ENCODE data around the gene CYP2C8. TPM values are rescaled to one million over a fixed set of nuclear protein-coding genes. Genes with fewer than 3 reads are reported as not detected.
"Not testable (repeated sequence)": the region's sequence is repeated elsewhere in the genome, so short reads cannot be mapped to it uniquely, and the experiment has no call there.

The CYP2C8 gene
- 0.09 and 0.46 TPM in 2 replicates for total RNA-seq

DNA sequence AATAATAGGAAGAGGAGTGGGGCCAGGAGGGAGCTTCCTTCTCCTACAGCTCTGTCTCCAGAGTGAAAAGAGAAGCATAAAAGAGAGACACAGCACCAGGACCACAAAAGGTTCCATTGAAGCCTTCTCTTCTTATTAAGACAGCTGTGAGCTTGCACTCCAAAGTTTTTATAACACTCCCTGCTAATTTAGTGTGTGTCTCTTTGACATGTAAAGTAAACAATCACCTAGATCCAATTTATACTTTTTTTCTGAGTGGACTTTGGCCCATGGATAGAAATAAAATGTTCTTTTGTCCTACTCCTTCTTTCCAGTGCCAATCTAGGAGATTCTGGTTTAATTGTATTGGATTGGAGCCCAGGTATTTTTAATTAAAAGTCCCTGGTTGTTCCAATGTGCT is at the start of gene CYP2C8:
Gene CYP2C8, minus strand, starts transcription at position 212 of the 400 bp plus-strand sequence. Its CDS starts 95 bp downstream, at position 117.
- Mint-ChIP-seq H3K27ac (no peak within 1 kb of the TSS), H3K4me3 (ENCODE audit: low read depth) (no peak within 1 kb of the TSS), H3K27me3 (ENCODE audit: low read depth) (no peaks in the 10 kb centered on the region), H3K4me1 (ENCODE audit: low read depth) (no peaks in the 10 kb centered on the region), H3K36me3 (ENCODE audit: low read depth) (no peaks in the 10 kb centered on the region), H3K9me3 (no peaks in the 10 kb centered on the region)
- DNase-seq (ENCODE audit: low spot score), result no peak
- intact Hi-C loops (cut with micrococcal nuclease), result no loop called here

DNA sequence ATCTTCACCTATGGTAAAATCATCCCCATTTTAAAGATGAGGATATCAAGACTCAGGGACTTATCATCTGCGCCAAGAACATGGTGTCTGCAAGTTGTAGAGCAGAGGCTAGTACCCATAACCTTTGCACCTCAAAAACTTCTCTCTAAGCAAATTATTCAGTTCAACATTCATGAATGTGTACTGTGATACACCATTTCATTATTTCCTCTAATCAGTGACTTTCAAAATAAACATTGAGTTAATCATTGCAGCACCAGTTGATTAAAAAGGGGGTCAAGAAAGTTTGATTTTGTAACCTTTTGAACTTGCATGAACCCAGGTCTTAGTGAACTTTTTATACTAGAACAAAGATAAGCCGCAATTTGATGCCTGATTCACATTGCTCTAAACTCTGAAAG is 47.6 kb upstream of the CYP2C8 start:
- H3K27me3 Mint-ChIP-seq (ENCODE audit: low read depth), result no peaks in the 10 kb centered on the region
- H3K4me1 Mint-ChIP-seq (ENCODE audit: low read depth), result no peaks in the 10 kb centered on the region
- H3K36me3 Mint-ChIP-seq (ENCODE audit: low read depth), result no peaks in the 10 kb centered on the region
- no peak overlapping the region for H3K4me3 Mint-ChIP-seq (ENCODE audit: low read depth)
- H3K9me3 Mint-ChIP-seq, result peaks cover 5% of the 10 kb centered on the region
- no peak overlapping the region for H3K27ac Mint-ChIP-seq
- no peak for DNase-seq (ENCODE audit: low spot score)
- intact Hi-C loops (cut with micrococcal nuclease), result no loop called here

DNA sequence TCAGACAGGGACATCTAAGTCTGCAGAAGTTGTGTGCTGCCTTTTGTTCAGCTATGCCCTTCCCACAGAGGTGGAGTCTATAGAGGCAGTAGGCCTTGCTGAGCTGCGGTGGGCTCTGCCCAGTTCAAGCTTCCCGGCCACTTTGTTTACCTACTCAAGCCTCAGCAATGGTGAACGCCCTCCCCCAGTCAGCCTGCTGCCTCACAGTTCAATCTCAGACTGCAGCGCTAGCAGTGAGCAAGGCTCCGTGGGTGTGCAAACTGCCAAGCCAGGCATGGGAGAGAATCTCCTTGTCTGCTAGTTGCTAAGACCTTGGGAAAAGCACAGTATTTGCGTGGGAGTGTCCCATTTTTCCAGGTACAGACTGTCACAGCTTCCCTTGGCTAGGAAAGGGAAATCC is 41.5 kb upstream of the CYP2C8 start:
- H3K27me3 Mint-ChIP-seq (ENCODE audit: low read depth); DNase-seq (ENCODE audit: low spot score); intact Hi-C loops (cut with micrococcal nuclease): not testable (repeated sequence)

DNA sequence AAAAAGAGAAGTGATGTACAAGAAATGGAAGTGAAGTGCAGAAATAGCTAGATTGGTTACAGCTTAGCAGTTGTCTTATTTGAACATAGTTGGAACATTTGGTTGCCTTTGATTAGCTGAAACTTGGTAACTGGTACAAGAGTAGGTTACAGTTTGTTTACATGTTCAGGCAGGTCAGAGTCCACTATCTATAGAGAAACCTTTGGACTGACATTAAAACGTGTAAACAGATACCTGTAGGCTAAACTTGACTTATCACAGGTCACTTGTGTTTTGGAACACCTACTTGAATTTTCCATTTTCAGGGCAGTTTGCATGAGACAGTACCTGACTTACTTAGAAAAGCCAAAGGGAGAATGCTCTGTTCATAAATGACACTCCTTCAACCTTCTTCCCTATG is 28.5 kb upstream of the CYP2C8 start:
- DNase-seq (ENCODE audit: low spot score), result no peak
- Mint-ChIP-seq H3K4me1 (ENCODE audit: low read depth) (no peaks in the 10 kb centered on the region), H3K4me3 (ENCODE audit: low read depth) (no peak overlapping the region), H3K36me3 (ENCODE audit: low read depth) (no peaks in the 10 kb centered on the region), H3K9me3 (no peaks in the 10 kb centered on the region), H3K27ac (no peak overlapping the region), H3K27me3 (ENCODE audit: low read depth) (no peaks in the 10 kb centered on the region)
- intact Hi-C loops (cut with micrococcal nuclease), result no loop called here

More for the DNA sequence above, 41.5 kb upstream of the CYP2C8 start:
- H3K4me3 Mint-ChIP-seq (ENCODE audit: low read depth); H3K36me3 Mint-ChIP-seq (ENCODE audit: low read depth); H3K27ac Mint-ChIP-seq; H3K9me3 Mint-ChIP-seq; H3K4me1 Mint-ChIP-seq (ENCODE audit: low read depth): not testable (repeated sequence)

DNA sequence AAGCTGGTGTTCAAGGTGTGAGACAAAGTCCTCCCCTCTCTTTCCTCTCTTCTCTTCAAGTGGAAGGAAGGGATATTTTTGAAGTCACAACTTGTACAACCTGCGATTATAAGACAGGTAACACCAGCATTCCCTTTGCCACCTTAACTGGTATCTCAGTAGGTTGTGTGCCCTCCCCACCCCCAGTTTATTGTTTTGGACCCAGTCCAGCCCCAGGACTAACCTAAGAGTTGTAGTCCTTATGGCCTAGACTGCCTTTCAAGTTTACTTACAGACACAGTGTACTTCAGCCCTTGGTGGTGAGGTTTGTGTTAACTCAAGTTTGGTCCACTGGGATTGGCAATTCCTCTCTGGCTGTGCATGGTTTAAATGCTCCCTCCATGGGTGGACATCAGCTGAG is 26.8 kb upstream of the CYP2C8 start:
- no peaks in the 10 kb centered on the region for H3K36me3 Mint-ChIP-seq (ENCODE audit: low read depth)
- no peaks in the 10 kb centered on the region for H3K27me3 Mint-ChIP-seq (ENCODE audit: low read depth)
- intact Hi-C loops (cut with micrococcal nuclease), result no loop called here
- H3K4me1 Mint-ChIP-seq (ENCODE audit: low read depth), result no peaks in the 10 kb centered on the region
- H3K9me3 Mint-ChIP-seq, result no peaks in the 10 kb centered on the region
- H3K4me3 Mint-ChIP-seq (ENCODE audit: low read depth), result no peak overlapping the region
- DNase-seq (ENCODE audit: low spot score), result no peak
- H3K27ac Mint-ChIP-seq, result no peak overlapping the region

DNA sequence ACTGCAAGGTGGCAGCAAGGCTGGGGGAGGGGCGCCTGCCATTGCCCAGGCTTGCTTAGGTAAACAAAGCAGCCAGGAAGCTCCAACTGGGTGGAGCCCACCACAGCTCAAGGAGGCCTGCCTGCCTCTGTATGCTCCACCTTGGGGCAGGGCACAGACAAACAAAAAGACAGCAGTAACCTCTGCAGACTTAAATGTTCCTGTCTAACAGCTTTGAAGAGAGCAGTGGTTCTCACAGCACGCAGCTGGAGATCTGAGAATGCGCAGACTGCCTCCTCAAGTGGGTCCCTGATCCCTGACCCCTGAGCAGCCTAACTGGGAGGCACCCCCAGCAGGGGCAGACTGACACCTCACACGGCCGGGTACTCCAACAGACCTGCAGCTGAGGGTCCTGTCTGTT is 10.3 kb upstream of the CYP2C8 start:
- H3K27me3 Mint-ChIP-seq (ENCODE audit: low read depth); intact Hi-C loops (cut with micrococcal nuclease): not testable (repeated sequence)

DNA sequence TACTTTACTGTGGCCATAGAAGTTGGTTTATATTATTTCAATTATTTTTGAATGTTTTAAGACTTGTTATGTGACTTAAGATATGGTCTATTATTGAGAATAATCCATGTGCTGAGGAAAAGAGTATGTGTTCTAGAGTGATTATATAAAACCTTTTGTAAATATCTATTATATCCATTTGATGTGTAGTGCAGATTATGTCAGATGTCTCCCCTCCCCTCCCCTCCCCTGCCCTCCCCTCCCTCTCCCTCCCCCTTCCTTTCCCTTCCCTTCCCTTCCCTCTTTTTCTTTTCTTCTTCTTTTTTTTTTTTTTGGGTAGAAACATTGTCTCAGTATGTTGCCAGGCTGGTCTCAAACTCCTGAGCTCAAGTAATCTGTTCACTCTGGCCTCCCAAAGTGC is 8.3 kb upstream of the CYP2C8 start:
- Mint-ChIP-seq H3K27ac (no peak overlapping the region), H3K4me1 (ENCODE audit: low read depth) (no peaks in the 10 kb centered on the region), H3K9me3 (peaks cover 5% of the 10 kb centered on the region), H3K27me3 (ENCODE audit: low read depth) (no peaks in the 10 kb centered on the region), H3K4me3 (ENCODE audit: low read depth) (no peak overlapping the region), H3K36me3 (ENCODE audit: low read depth) (no peaks in the 10 kb centered on the region)
- no peak for DNase-seq (ENCODE audit: low spot score)
- intact Hi-C loops (cut with micrococcal nuclease), result no loop called here

More for the DNA sequence above, 10.3 kb upstream of the CYP2C8 start:
- H3K36me3 Mint-ChIP-seq (ENCODE audit: low read depth); DNase-seq (ENCODE audit: low spot score); H3K9me3 Mint-ChIP-seq; H3K4me3 Mint-ChIP-seq (ENCODE audit: low read depth); H3K27ac Mint-ChIP-seq; H3K4me1 Mint-ChIP-seq (ENCODE audit: low read depth): not testable (repeated sequence)

DNA sequence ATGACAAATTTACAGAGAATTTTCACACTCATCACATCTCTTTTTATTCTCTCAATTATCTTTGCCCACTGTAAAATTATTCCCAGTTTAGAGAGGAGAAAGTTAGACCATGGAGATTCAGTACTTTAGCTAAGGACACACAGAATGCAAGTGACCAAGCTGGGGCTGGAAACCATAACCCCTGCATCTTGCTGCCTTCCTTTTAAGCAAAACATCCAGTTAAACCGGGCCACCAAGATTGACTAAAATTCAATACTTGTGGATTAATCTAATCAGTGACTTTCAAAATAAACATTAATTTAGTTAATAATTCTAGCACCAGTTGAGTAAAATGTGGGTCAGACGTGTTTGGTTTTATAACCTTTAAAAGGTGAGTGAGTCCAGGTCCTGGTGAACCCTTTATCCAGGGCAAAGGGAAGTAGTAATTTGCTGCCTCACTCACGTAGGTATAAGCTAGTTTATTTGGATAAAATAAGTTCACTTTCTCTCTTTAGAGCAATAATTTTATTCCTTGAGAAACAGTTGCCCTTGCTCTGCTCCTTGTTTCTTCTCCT is 1.9 kb upstream of the CYP2C8 start:
- H3K4me3 Mint-ChIP-seq (ENCODE audit: low read depth), result no peak overlapping the region
- intact Hi-C loops (cut with micrococcal nuclease), result no loop called here
- no peaks in the 10 kb centered on the region for H3K27me3 Mint-ChIP-seq (ENCODE audit: low read depth)
- no peaks in the 10 kb centered on the region for H3K9me3 Mint-ChIP-seq
- H3K4me1 Mint-ChIP-seq (ENCODE audit: low read depth), result no peaks in the 10 kb centered on the region
- H3K27ac Mint-ChIP-seq, result no peak overlapping the region
- DNase-seq (ENCODE audit: low spot score), result no peak
- no peaks in the 10 kb centered on the region for H3K36me3 Mint-ChIP-seq (ENCODE audit: low read depth)

DNA sequence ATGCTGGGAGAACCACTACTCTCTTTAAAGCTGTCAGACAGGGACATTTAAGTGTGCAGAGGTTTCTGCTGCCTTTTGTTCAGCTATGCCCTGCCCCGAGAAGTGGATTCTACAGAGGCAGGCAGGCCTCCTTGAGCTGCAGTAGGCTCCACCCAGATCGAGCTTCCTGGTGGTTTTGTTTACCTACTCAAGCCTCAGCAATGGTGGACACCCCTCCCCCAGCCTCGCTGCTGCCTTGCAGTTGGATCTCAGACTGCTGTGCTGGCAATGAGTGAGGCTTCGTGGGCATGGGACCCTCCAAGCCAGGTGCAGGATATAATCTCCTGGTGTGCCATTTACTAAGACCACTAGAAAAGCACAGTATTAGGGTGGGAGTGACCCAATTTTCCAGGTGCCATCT is 5.2 kb downstream of the CYP2C8 start:
- H3K9me3 Mint-ChIP-seq; H3K36me3 Mint-ChIP-seq (ENCODE audit: low read depth); DNase-seq (ENCODE audit: low spot score); H3K27me3 Mint-ChIP-seq (ENCODE audit: low read depth); intact Hi-C loops (cut with micrococcal nuclease); H3K4me1 Mint-ChIP-seq (ENCODE audit: low read depth); H3K27ac Mint-ChIP-seq; H3K4me3 Mint-ChIP-seq (ENCODE audit: low read depth): not testable (repeated sequence)

DNA sequence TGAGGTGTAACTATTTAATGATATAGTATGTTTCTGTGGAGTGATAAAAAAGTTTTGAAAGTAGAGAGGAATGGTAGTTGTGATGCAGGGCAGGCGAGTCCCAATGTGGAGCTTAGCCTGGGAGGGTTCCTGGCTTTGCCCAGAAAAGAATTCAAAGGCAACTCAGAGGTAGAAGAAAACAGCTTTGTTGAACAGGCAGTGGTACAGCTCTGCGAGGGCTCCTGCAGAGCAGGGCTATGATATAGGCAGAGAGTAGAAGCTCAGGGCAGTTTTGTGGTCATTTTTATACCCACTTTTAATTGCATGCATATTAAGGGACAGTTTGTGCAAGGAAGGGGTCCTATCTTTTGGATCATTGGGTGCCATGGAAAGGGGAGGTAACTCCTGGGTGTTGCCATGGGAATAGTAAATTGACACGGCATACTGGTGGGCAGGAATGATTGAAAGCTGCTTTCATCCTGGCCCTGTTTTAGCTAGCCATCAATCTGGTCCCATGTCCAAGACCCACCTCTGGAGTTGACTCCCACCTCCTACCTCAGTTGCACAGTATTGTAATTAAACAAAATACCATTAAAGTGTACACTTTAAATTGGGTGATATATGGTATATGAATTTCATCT is 12.4 kb downstream of the CYP2C8 start:
- Mint-ChIP-seq H3K36me3 (ENCODE audit: low read depth) (no peaks in the 10 kb centered on the region), H3K27ac (no peak overlapping the region), H3K4me1 (ENCODE audit: low read depth) (no peaks in the 10 kb centered on the region), H3K27me3 (ENCODE audit: low read depth) (no peaks in the 10 kb centered on the region), H3K9me3 (no peaks in the 10 kb centered on the region), H3K4me3 (ENCODE audit: low read depth) (no peak overlapping the region)
- intact Hi-C loops (cut with micrococcal nuclease), result no loop called here
- DNase-seq (ENCODE audit: low spot score), result no peak

DNA sequence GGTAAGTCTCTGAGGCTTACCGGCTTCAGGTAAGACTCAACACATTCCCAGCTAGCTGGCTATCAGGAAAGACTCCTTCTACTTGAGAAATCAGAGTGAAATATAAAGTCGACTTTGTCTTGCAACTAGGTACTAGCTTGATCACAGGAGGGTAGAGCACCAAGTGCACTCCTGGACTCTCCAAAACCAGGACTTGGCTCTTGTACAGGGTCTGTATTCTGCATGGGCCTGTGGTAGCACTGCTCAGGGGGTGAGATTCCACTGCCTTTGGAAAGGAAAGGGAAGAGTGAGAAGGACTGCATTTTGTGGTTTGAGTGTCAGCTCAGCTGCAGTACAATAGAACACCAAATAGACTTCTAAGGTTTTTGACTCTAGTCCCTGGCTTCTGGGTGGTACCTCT is 19.4 kb downstream of the CYP2C8 start:
- no peaks in the 10 kb centered on the region for H3K9me3 Mint-ChIP-seq
- intact Hi-C loops (cut with micrococcal nuclease), result no loop called here
- no peaks in the 10 kb centered on the region for H3K4me1 Mint-ChIP-seq (ENCODE audit: low read depth)
- H3K36me3 Mint-ChIP-seq (ENCODE audit: low read depth), result no peaks in the 10 kb centered on the region
- no peak overlapping the region for H3K27ac Mint-ChIP-seq
- no peak for DNase-seq (ENCODE audit: low spot score)
- H3K27me3 Mint-ChIP-seq (ENCODE audit: low read depth), result no peaks in the 10 kb centered on the region
- H3K4me3 Mint-ChIP-seq (ENCODE audit: low read depth), result no peak overlapping the region

DNA sequence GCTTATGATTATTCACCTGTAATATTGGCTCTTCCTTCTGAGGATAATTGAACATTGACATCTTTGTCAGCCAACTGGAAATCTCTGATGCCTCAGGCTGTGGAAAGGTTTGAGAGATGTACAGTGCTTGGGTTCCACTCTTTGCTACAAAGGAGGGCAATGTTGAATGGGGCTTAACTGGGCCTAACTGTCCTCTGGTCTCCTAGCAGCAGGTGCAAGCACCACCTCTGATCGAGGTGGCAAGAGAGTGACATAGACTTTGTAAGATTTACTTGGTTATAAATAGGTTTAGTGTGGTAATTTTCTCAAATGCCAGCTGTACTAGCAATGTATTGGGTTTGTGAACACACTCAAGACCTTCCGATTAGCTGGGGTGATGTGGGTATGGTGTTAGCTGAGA is 21.1 kb downstream of the CYP2C8 start:
- Mint-ChIP-seq H3K4me3 (ENCODE audit: low read depth) (no peak overlapping the region), H3K9me3 (no peaks in the 10 kb centered on the region), H3K27me3 (ENCODE audit: low read depth) (no peaks in the 10 kb centered on the region), H3K27ac (no peak overlapping the region), H3K4me1 (ENCODE audit: low read depth) (no peaks in the 10 kb centered on the region), H3K36me3 (ENCODE audit: low read depth) (no peaks in the 10 kb centered on the region)
- no peak for DNase-seq (ENCODE audit: low spot score)
- intact Hi-C loops (cut with micrococcal nuclease), result no loop called here

DNA sequence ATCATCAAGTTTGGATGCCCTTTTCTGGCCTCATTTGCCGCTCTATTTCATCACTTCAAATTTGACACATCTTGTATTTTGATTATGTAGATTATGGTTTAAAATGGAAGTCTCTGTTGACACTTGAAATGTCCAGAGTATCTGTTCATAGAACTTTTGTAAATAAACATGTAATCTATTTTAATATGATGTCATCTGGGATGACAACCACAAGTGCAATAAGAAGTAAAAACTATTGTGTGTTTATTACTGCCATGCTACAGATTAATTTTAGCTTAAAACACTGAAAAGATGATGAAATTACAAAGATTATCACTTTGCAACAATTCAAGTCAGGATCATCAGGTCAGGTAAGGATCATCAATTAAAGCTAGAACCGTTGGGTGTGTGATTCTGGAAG is 30.0 kb downstream of the CYP2C8 start:
- no peak overlapping the region for H3K27ac Mint-ChIP-seq
- H3K36me3 Mint-ChIP-seq (ENCODE audit: low read depth), result no peaks in the 10 kb centered on the region
- DNase-seq (ENCODE audit: low spot score), result no peak
- H3K4me1 Mint-ChIP-seq (ENCODE audit: low read depth), result no peaks in the 10 kb centered on the region
- intact Hi-C loops (cut with micrococcal nuclease), result no loop called here
- H3K4me3 Mint-ChIP-seq (ENCODE audit: low read depth), result no peak overlapping the region
- H3K9me3 Mint-ChIP-seq, result no peaks in the 10 kb centered on the region
- H3K27me3 Mint-ChIP-seq (ENCODE audit: low read depth), result no peaks in the 10 kb centered on the region
